UCSD-AML1 (cell line): Measurements from ENCODE around the gene FN1.
A peak's percentile ranks its signal among the peaks of the same experiment; 100 is the strongest.
"Not testable (repeated sequence)": the region's sequence is repeated elsewhere in the genome, so short reads cannot be mapped to it uniquely, and the experiment has no call there.

Source experiments
- DNase-seq: peaks from one replicate; lab custom pipeline; 2025; ENCODE audit not compliant: unreplicated experiment; lab: John Stamatoyannopoulos, UW

FN1 gene

DNA sequence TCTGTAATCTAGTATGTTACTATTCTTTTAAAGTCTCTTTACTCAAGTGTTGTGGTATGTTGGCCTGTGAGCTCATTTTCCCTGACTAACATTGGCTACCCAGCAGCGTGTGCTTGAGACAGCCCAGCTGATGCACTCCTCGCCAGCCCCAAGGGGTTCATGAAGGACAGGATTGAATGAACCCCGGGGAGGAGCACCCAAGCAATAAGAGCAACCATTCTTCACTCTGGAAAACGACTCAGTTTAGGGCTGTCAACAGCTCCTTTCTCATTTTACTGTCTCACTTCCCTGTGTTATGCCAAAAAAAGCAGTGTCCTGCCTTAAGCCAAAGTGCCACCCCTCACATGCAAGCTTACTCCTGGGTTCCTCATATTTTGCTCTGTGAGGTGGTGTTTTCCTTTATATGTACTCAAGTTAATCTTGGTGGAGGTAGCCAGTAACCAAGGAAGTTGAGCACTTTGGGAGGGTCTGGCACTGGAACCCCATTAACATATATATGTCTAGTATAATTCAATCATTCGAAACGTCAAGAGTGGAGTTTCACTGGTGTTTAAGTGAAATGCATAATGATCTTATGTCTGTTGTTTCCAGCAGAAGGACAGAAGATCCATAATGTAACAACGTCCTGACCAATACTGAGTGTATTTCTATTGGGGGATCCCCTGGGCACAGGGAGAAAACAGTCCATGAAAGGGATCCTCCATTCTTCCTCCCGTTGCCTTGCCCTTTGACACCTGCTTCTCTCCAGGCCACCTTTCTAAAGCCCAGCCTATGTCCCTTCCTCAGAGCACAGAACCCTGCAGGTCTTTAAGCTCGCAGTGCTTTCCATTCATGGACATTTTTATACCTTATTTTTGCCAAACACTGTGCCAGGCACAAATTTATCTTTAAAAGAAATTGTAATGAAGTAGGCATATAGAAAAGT, 80.8 kb downstream of the FN1 start:
- no peak for DNase-seq

DNA sequence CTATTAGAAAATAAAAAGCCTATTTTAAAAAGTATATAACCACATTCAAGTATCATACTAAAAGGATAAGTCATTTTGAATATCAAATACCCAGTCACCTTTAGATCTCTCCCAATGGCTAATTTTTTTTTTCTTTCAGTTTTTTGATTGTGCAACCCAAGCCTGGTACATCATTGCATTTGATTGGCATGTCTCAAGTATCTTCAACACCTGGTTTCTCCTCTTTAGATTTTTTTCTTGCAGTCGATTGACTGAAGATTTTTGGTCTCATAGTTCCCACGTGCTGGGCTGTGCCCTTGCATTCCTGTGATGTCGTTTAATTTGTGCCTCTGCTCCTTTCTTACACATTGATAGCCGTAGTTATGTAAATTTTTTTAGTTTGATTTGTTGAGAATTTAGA, 83.3 kb downstream of the FN1 start:
- DNase-seq: no peak

DNA sequence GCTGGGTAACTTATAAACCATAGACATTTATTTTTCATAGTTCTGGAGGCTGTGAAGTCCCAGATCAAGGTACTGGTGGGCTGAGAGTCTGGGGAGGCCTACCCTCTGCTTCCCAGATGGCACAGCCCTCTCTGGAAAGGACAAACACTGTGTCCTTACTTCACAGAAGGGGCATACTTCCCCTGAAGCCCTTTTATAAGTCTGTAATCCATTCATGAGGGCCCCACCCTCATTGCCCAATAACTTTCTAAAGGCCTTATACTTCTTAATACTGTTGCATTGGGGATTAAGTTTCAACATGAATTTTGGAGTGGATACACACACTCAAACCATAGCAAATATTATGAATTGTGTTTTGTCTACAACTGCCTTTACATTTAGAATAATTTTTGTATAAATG, 88.0 kb downstream of the FN1 start:
- DNase-seq: no peak

DNA sequence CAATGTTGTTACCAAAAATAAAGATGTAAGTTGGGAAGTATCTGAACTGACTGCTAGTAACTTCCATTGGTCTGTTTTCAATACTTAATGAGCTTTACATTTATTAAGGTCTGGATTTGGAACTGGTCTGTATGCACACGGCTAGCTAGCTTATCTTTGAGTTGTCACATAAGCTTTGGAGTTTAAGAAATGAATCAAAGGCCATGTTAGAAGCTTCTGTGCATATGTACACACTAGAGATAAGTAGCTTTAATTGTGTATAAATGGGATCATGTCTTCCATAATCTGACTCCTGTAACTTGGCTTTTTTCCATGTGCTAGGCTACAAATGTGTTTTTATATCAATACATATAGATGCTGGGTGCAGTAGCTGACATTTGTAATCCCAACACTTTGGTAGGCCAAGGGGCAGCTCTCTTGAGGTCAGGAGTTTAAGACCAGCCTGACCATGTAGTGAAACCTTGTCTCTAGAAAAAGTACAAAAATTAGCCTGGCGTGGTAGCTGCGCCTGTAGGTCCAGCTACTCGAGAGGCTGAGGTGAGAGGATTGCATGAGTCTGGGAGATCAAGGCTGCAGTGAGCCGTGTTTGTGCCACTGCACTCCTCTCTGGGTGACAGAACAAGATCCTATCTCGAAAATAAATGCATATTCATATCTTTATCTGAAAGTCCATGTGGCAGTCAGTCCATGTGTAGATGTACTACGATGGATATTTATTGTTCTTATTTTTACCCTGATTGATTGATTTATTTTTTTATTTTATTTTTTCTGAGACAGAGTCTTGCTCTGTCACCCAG, 96.8 kb downstream of the FN1 start:
- DNase-seq: no peak

DNA sequence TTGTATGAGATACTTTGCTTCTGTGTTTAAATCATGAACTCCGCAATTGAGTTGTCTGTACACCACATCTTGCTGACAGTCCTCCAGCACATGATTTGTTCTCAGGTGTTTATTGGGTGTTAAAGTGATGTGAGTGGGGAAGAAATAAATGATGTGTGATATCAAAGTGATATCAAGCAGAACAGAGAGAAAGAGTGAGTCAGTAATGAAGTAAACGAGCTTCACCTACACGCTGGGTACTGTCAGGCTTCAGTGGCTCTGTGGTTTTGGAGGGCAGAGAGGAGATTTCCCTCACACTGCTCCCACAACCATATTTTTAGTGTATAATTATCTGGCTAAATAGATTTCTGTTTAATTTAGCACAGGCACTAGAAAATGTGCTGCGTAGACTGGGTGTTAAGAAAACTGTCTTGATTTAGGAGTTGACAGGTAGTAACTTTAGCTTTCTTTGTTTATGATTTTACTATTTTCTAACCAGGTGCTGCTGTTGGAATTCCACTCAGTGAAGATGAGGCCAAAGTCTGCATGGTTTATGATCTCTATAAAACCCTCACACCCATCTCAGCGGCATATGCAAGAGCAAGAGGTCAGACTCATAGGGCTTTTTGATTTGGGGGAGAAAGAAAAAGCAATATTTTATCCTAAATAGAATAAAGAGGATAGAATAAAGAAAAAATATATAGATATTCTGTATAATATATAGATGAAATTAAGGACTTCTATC, 102.8 kb downstream of the FN1 start:
- DNase-seq: no peak

DNA sequence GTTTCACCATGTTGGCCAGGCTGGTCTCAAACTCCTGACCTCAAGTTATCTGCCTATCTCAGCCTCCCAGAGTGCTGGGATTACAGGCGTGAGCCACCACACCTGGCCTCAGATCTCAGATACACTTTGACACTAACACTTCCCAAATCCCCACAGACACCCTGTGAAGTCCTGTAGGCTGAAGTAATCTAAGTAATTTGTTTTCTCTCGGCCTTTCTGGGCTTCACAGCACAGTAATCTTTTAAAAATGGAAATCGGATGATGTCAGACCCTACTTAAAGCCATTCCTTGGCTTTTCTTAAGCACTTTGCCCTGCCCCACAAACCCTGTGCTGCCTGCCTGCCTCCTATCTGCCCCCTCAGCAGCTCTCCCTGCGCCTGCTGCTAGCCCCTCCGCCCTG, 107.8 kb downstream of the FN1 start:
- no peak for DNase-seq

DNA sequence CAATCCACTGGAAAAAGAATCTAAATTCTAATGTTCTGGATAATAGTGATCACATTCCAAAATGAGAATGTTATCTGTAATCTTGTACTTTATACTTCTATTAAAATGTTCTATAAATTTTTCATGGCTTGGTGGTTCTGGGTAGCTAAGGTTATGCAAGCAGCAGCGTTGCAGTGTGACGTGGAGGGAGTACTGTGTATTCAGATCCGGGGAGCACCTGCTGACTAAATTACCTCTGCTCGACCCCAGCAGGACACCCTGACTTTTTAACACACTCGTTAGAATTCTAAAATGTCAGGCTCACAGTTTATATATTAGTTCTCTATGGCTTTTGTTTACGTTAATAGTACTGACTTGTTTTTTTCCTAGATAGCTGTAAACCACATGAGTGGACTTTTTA, 111.1 kb downstream of the FN1 start:
- DNase-seq: no peak

DNA sequence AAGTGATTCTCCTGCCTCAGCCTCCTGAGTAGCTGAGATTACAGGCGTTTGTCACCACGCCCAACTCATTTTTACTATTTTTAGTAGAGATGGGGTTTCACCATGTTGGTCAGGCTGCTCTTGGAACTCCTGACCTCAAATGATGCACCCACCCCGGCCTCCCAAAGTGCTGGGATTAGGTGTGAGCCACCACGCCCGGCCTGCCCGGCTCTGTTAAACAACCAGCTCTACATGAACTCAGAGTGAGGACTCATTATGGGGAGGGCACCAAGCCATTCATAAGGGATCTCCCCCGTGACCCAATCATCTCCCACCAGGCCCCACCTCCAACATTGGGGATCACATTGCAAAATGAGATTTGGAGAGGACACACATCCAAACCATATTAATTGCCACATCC, 115.2 kb downstream of the FN1 start:
- no peak for DNase-seq

DNA sequence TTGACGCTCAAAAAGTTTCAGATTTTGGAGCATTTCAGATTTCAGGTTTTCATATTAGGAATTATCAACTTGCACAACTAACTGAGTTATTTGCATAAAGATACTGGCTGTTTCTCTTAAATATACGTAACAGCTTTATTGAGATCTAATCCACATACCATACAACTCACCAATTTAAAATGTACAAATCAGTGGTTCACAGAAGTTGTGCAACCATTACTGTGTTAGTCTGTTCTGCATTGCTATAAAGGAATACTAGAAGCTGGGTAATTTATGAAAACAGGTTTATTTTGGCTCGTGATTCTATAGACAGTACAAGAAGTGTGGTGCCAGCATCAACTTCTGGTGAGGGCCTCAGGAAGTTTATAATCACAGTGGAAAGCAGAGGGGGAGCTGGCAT, 115.8 kb downstream of the FN1 start:
- DNase-seq: no peak

DNA sequence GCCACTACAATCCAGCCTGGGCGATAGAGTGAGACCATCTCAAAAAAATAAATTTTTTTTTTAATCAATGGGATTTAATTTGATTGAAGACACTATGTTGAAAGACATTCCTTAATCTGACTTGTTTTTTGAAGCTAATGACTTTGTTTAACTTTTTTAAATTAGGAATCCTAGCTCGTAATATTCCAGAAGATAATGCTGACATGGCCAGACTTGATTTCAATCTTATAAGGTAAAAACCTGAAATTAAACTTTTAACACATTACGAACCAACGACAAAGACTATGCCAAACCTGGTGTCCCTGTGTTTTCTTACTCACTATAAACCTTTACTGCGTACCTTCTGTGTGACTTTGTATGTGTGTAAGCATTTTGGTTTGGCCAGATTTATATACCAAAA, 116.4 kb downstream of the FN1 start:
- no peak for DNase-seq

DNA sequence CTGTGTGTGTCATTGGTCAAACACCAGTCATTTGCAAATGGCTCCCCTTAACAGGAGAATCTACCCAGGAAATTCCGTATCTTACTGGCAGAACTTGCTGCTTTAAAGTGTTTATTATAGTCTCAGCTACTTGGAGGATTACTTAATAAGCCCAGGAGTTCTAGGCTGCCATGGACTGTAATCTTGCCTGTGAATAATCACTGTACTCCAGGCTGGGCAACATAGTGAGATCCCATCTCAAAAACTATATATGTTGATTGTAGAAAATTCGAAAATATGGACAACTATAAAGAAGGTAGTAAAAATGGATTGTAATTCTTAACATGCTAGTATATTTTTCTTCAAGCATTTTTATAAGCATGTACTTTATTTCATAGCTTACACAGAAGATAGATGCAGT, 119.5 kb downstream of the FN1 start:
- no peak for DNase-seq

DNA sequence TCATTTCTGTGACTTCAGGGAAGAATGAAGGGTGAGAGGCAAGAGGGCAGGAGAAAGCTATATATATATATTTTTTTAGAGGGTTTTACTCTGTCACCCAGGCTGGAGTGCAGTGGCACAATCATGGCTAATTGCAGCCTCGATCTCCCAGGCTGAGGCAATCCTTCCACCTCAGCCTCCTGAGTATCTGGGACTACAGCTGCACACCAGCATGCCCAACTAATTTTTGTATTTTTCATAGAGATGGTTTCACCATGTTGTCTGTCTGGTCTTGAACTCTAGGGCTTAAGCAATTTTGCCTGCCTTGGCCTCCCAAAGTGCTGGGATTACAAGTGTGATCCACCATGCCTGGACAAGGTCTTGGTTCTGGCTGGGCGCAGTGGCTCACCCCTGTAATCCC, 120.6 kb downstream of the FN1 start:
- no peak for DNase-seq

DNA sequence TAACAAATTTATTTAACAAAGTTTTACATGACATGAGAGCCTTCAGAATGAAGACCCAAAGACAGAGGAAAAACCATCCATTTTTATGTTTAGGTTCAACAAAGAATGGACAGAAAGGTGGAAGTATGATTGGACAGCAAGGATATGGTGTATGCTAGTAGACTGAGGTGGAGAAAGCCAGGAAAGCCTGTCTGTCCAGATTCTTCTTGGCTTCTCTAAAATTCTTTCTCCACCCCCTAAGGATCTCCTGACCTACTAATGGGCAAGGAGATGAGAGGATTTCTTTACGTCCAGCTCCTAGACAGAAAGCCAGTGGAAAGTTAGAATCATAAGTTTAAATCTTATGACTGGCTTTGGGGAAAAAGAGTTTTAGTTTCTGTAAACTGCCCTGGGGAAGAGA, 121.0 kb downstream of the FN1 start:
- no peak for DNase-seq

DNA sequence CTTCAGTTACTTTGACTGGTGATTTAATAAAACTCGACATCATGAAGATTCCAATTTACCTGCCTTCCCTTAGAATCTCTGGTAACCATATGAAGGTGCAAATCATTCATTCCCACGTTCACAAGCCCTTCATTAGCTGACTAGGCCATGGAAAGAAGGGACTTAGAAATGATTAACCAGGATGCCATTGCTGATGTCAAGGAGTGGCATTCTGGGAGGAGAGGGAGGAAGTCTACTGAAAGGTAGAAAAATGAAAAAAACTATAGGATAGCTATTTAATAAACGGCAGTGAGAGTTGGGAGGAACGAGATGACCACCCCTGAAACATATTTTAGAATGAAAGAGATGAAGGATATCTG, 122.6 kb downstream of the FN1 start:
- no peak for DNase-seq

DNA sequence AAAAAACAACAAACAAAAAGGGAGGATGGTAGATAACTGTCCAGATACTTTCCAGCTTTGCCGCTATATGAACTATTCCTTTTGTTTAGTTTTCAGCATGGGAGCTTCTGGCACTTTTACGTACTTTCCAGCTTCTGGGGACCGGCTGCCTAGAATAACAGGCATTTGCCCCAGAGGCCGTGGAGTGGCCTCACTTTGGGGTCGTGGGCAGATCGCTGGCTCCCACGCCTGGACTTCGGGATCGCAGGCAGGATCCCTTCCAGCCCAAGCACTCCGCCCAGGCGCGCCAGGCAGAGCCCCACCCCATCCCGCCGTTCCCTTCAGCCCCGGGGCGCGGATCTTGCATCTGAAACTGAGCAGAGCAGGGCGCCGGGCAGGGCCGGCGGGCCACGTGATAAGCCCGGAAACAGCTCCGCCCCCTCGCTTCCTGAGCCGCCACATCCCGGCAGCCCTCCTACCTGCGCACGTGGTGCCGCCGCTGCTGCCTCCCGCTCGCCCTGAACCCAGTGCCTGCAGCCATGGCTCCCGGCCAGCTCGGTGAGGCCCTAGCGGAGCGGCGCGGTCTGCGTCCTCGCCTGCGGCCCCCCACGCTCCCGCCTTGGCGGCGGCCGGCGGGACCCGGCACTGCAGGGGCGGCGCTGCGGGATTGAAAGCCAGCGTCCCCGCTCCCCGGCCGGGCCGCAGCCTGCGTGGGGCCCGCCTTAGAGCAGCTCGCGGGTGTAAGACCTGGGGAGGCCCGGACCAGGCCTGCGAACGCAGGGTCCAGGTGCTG, 124.1 kb downstream of the FN1 start, which contains the start of gene ATIC:
Gene ATIC (plus strand): TSS at position 435 of the 772 bp plus-strand sequence. CDS start 84 bp downstream, at position 519.
- DNase-seq: peak; percentile 94

DNA sequence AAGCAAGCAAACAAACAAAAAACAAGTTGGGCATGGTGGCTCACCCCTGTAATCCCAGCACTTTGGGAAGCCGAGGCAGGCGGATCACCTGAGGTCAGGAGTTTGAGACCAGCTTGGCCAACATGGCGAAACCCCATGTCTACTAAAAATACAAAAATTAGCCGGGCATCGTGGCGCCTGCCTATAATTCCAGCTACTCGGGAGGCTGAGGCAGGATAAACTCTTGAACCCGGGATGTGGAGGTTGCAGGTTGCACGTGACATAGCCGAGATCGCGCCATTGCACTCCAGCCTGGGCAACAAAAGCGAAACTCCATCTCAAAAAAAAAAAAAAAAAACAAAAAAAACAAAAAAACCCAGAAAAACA, 124.6 kb downstream of the FN1 start:
- not testable (repeated sequence) for DNase-seq
